HCT116 (cell line): ENCODE data around the gene OR11G2.

Experiments
- EZH2 ChIP-seq: fragments of 200-600 bp; sonication (generic); IDR thresholded peaks from 2 replicates; pipeline ENCODE4 v1.6.1; 2017; ENCODE audit warnings: antibody characterized with exemption, mixed run types
- FOSL1 ChIP-seq: IDR thresholded peaks from 2 replicates; pipeline ENCODE4 v1.6.1; 2012; ENCODE audit warnings: low read depth
- POLR2A ChIP-seq: IDR thresholded peaks from 2 replicates; pipeline ENCODE4 v1.7.0; 2011; ENCODE audit warnings: borderline replicate concordance; ENCODE audit not compliant: insufficient read depth, insufficient read length; ENCODE audit errors: extremely low read depth
- POLR2AphosphoS5 ChIP-seq: IDR thresholded peaks from 2 replicates; pipeline ENCODE4 v1.6.1; 2011; ENCODE audit warnings: mild to moderate bottlenecking, low read depth, low read length, moderate library complexity
- REST ChIP-seq: IDR thresholded peaks from 2 replicates; pipeline ENCODE4 v1.6.1; 2012; ENCODE audit warnings: low read depth
- ZNF274 ChIP-seq: fragments of 200-500 bp; sonication (Bioruptor generic); IDR thresholded peaks from 2 replicates; pipeline ENCODE4 v1.6.1; 2014; ENCODE audit warnings: mild to moderate bottlenecking, low read depth, low read length, inconsistent platforms
- TF ChIP-seq, protein P1 (sequence below): IDR thresholded peaks from 2 replicates; pipeline ENCODE4 v1.6.1; 2011; ENCODE audit warnings: mild to moderate bottlenecking, low read length, moderate library complexity; ENCODE audit not compliant: insufficient replicate concordance; ENCODE audit errors: extremely low read depth

GRCh38 chr14:20164462-20164861, 26.2 kb upstream of the OR11G2 start:
- TF ChIP-seq, protein P1, sequence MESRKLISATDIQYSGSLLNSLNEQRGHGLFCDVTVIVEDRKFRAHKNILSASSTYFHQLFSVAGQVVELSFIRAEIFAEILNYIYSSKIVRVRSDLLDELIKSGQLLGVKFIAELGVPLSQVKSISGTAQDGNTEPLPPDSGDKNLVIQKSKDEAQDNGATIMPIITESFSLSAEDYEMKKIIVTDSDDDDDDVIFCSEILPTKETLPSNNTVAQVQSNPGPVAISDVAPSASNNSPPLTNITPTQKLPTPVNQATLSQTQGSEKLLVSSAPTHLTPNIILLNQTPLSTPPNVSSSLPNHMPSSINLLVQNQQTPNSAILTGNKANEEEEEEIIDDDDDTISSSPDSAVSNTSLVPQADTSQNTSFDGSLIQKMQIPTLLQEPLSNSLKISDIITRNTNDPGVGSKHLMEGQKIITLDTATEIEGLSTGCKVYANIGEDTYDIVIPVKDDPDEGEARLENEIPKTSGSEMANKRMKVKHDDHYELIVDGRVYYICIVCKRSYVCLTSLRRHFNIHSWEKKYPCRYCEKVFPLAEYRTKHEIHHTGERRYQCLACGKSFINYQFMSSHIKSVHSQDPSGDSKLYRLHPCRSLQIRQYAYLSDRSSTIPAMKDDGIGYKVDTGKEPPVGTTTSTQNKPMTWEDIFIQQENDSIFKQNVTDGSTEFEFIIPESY: no peak
- TF ChIP-seq FOSL1 (no peak), REST (no peak), POLR2A (no peak), EZH2 (no peak), POLR2AphosphoS5 (no peak), ZNF274 (no peak)
